Stomach (tissue), 19 donors: ENCODE data around the gene MRPL40. TPM values are rescaled to one million over a fixed set of nuclear protein-coding genes. Genes with fewer than 3 reads are reported as not detected.

ENCODE experiments used
- DNase-seq, 2 donors: peaks; one replicate each; pipeline versions ENCODE4 v3.0.0 to v3.0.0-alpha.2; 2013 to 2019
- H3K27ac ChIP-seq, 5 donors: fragments of 200-600 bp in 4 of 5; sonication (generic) in 4 of 5; one replicate each; pipeline ENCODE4 v1.5.1; 2013 to 2019; ENCODE audit warnings: mild to moderate bottlenecking in 1 of 5, moderate library complexity in 1 of 5
- H3K27me3 ChIP-seq, 3 donors: fragments of 200-600 bp; sonication (generic); one replicate each; pipeline ENCODE4 v1.5.1; 2017 to 2019; ENCODE audit warnings: mixed run types in 1 of 3
- H3K36me3 ChIP-seq, 4 donors: fragments of 200-600 bp; sonication (generic); 1 replicate in 3 of 4; 2 replicates in 1 of 4; pipeline ENCODE4 v1.5.1; 2016 to 2019
- H3K4me1 ChIP-seq, 4 donors: fragments of 200-600 bp; sonication (generic); one replicate each; pipeline ENCODE4 v1.5.1; 2016 to 2019
- H3K4me3 ChIP-seq, 4 donors: fragments of 200-600 bp; sonication (generic) in 3 of 4; one replicate each; pipeline ENCODE4 v1.5.1; 2016 to 2019; ENCODE audit warnings: mild to moderate bottlenecking in 1 of 4
- H3K9me3 ChIP-seq, 4 donors: fragments of 200-600 bp; sonication (generic); one replicate each; pipeline ENCODE4 v1.5.1; 2016 to 2019
- EP300 ChIP-seq: sonication (generic); formaldehyde crosslinking; IDR thresholded peaks from one replicate; pipeline ENCODE4 v1.6.1; 2017; ENCODE audit warnings: antibody characterized with exemption
- POLR2A ChIP-seq, 4 donors: fragments of 450-650 bp; IDR thresholded peaks; one replicate each; pipeline ENCODE4 v1.6.1; 2016; ENCODE audit warnings: antibody characterized with exemption in 4 of 4, control low read depth in 2 of 4, mild to moderate bottlenecking in 1 of 4, moderate library complexity in 1 of 4
- POLR2AphosphoS5 ChIP-seq, 3 donors: sonication (generic); formaldehyde crosslinking; IDR thresholded peaks; one replicate each; pipeline ENCODE4 v1.6.1; 2016; ENCODE audit warnings: antibody characterized with exemption in 3 of 3
- WGBS, 5 donors: extraction: QIAGEN DNeasy Blood & Tissue Kit in 3 of 5; methylation state at CpG; one replicate each; pipeline versions ENCODE4 v1.1.5 to v1.1.7; 2013 to 2018; 5-methylcytosine and 5-hydroxymethylcytosine counted together
- intact Hi-C: fragments of 100-400 bp; cut with DNase I; formaldehyde crosslinking; loops from one replicate; pipeline ENCODE4 v1.15.1; 2023; ENCODE audit warnings: low total_unique reads
- long read RNA-seq, 10 donors: transcript quantifications; one replicate each; lab custom pipeline, GENCODE V29; 2026
- polyA plus RNA-seq, 3 donors: library from polyadenylated mRNA; stranded (reverse); fragments of 200-250 nt; gene quantifications; one replicate each; pipeline ENCODE4 v1.2.3, GENCODE V29; 2013
- total RNA-seq, 5 donors: library from RNA; depleted of rRNA; stranded (reverse); fragments of >200 nt; gene quantifications; one replicate each; pipeline versions ENCODE4 v1.1.0 to v1.2.3, GENCODE V29; 2014 to 2016
- TF ChIP-seq, protein P1 (sequence below), 7 experiments: fragments of 450-650 bp in 4 of 7; fragments of 200-600 bp in 3 of 7; sonication (generic) in 3 of 7; IDR thresholded peaks; one replicate each; pipeline ENCODE4 v1.5.1; 2016 to 2019; ENCODE audit warnings: antibody characterized with exemption in 7 of 7, control low read depth in 2 of 7, mild to moderate bottlenecking in 1 of 7
- donor health status: healthy with polysubstance abuse.
- donor health status: Bipolar disorder and iron deficiency.
- donor health status: healthy.

MRPL40 gene
- total RNA-seq = 10 to 100 TPM in 3 of 5 donors, 1 to 10 TPM in 2; 2.3 to 25.0 (median 11.2) TPM
- 10 to 100 TPM; 43.6 to 61.1 (median 57.3) TPM for polyA plus RNA-seq
- long read RNA-seq, donor 1, transcript MRPL40-201 (4 exons, 1,387 nt) = major isoform, 6 of 7 reads
- long read RNA-seq, donor 1, partial matches to known transcripts = 0 of 7 reads
- long read RNA-seq, donor 1, other reads (novel, unspliced or antisense) = 0 of 7 reads
- long read RNA-seq, donor 2, transcript MRPL40-201 (4 exons, 1,387 nt) = major isoform, 19 of 19 reads
- long read RNA-seq, donor 2, partial matches to known transcripts = 0 of 19 reads
- long read RNA-seq, donor 2, other reads (novel, unspliced or antisense) = 0 of 19 reads
- long read RNA-seq, donor 3, transcript MRPL40-201 (4 exons, 1,387 nt) = major isoform, 18 of 19 reads
- long read RNA-seq, donor 3, partial matches to known transcripts = 0 of 19 reads
- long read RNA-seq, donor 3, other reads (novel, unspliced or antisense) = 0 of 19 reads
- long read RNA-seq, donor 4, partial matches to known transcripts = 0 of 3 reads
- long read RNA-seq, donor 4, other reads (novel, unspliced or antisense) = 0 of 3 reads
- long read RNA-seq, donor 5, transcript MRPL40-201 (4 exons, 1,387 nt) = major isoform, 22 of 24 reads
- long read RNA-seq, donor 5, partial matches to known transcripts = 0 of 24 reads
- long read RNA-seq, donor 5, other reads (novel, unspliced or antisense) = 0 of 24 reads
- long read RNA-seq, donor 6, transcript MRPL40-201 (4 exons, 1,387 nt) = major isoform, 42 of 44 reads
- long read RNA-seq, donor 6, partial matches to known transcripts = 0 of 44 reads
- long read RNA-seq, donor 6, other reads (novel, unspliced or antisense) = 0 of 44 reads
- long read RNA-seq, donor 7, transcript MRPL40-201 (4 exons, 1,387 nt) = major isoform, 14 of 15 reads
- long read RNA-seq, donor 7, partial matches to known transcripts = 0 of 15 reads
- long read RNA-seq, donor 7, other reads (novel, unspliced or antisense) = 0 of 15 reads
- long read RNA-seq, donor 8, transcript MRPL40-201 (4 exons, 1,387 nt) = major isoform, 28 of 30 reads
- long read RNA-seq, donor 8, partial matches to known transcripts = 0 of 30 reads
- long read RNA-seq, donor 8, other reads (novel, unspliced or antisense) = 0 of 30 reads
- long read RNA-seq, donor 9, transcript MRPL40-201 (4 exons, 1,387 nt) = major isoform, 15 of 16 reads
- long read RNA-seq, donor 9, partial matches to known transcripts = 0 of 16 reads
- long read RNA-seq, donor 9, other reads (novel, unspliced or antisense) = 0 of 16 reads
- long read RNA-seq, donor 10, transcript MRPL40-201 (4 exons, 1,387 nt) = major isoform, 7 of 8 reads
- long read RNA-seq, donor 10, partial matches to known transcripts = 0 of 8 reads
- long read RNA-seq, donor 10, other reads (novel, unspliced or antisense) = 0 of 8 reads

- H3K36me3 ChIP-seq = peaks cover 17 to 32% (median 30%) of the 10 kb centered on the region in 4 donors
Observed at GRCh38 chr22:19432133-19432851, at the start of gene MRPL40. Gene MRPL40, plus strand, starts transcription at chr22:19432545. Its CDS starts 10 bp downstream, at chr22:19432555.

DNA sequence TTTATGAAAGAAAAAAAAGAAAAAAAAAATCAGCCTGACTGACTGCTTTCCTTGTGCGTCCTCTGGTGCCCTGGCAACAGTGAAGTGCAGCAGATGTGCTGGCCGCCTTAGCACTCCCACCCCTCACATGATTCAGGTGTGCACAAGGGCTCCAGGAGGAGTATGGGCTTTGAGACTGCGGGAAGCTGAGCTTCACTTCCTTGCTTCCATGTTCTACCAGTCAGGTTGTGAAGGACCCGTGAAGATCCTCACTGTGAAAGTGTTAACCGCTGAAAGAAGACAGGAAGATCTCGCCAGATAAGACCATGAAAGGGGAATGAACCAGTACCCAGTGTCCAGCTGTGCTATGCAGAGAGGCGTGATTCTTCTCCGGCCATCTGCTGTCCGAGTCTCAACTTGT is 49.1 kb upstream of the MRPL40 start:
- peak in 1 of 2 donors; percentile 23 for DNase-seq
- Histone ChIP-seq H3K27me3 (no peaks in the 10 kb centered on the region), H3K4me1 (no peaks in the 10 kb centered on the region), H3K36me3 (peaks cover 54 to 97% (median 91%) of the 10 kb centered on the region in 4 donors), H3K4me3 (no peak overlapping the region), H3K27ac (no peak overlapping the region), H3K9me3 (no peaks in the 10 kb centered on the region)
- 79 to 82% (median 80%) methylated on average over 9 of the region's 9 CpGs for WGBS, 5 donors
- intact Hi-C loops = no loop called here
- TF ChIP-seq POLR2A (IDR thresholded peaks at IDR 0.05) (no peak), EP300 (no peak), POLR2AphosphoS5 (IDR thresholded peaks at IDR 0.05) (no peak)
- TF ChIP-seq, protein P1, sequence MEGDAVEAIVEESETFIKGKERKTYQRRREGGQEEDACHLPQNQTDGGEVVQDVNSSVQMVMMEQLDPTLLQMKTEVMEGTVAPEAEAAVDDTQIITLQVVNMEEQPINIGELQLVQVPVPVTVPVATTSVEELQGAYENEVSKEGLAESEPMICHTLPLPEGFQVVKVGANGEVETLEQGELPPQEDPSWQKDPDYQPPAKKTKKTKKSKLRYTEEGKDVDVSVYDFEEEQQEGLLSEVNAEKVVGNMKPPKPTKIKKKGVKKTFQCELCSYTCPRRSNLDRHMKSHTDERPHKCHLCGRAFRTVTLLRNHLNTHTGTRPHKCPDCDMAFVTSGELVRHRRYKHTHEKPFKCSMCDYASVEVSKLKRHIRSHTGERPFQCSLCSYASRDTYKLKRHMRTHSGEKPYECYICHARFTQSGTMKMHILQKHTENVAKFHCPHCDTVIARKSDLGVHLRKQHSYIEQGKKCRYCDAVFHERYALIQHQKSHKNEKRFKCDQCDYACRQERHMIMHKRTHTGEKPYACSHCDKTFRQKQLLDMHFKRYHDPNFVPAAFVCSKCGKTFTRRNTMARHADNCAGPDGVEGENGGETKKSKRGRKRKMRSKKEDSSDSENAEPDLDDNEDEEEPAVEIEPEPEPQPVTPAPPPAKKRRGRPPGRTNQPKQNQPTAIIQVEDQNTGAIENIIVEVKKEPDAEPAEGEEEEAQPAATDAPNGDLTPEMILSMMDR (IDR thresholded peaks at IDR 0.05) = no peak

More at GRCh38 chr22:19432133-19432851, at the start of gene MRPL40:
- intact Hi-C loops = loop anchor here (5.0 kb wide), 1 partner anchor 45 kb away; the partner anchor contains the start of genes CDC45 and UFD1
- WGBS, 5 donors = 0 to 2% (median 0%) methylated on average over 15 to 74 of the region's 74 CpGs
- Histone ChIP-seq H3K27me3 (no peaks in the 10 kb centered on the region), H3K27ac (peak within 1 kb of the TSS; percentile 93 to 99 (median 96)), H3K9me3 (no peaks in the 10 kb centered on the region), H3K4me3 (peak within 1 kb of the TSS; percentile 86 to 98 (median 94)), H3K4me1 (peaks cover 23 to 58% (median 37%) of the 10 kb centered on the region in 4 donors)
- TF ChIP-seq POLR2A (IDR thresholded peaks at IDR 0.05) (peak in 1 of 4 donors; percentile 6), POLR2AphosphoS5 (IDR thresholded peaks at IDR 0.05) (peak; percentile 88 to 96 (median 88)), EP300 (no peak)
- TF ChIP-seq, protein P1 (IDR thresholded peaks at IDR 0.05) = peak in 1 of 7 experiments; percentile 17
- DNase-seq = peak; percentile 94 to 98

DNA sequence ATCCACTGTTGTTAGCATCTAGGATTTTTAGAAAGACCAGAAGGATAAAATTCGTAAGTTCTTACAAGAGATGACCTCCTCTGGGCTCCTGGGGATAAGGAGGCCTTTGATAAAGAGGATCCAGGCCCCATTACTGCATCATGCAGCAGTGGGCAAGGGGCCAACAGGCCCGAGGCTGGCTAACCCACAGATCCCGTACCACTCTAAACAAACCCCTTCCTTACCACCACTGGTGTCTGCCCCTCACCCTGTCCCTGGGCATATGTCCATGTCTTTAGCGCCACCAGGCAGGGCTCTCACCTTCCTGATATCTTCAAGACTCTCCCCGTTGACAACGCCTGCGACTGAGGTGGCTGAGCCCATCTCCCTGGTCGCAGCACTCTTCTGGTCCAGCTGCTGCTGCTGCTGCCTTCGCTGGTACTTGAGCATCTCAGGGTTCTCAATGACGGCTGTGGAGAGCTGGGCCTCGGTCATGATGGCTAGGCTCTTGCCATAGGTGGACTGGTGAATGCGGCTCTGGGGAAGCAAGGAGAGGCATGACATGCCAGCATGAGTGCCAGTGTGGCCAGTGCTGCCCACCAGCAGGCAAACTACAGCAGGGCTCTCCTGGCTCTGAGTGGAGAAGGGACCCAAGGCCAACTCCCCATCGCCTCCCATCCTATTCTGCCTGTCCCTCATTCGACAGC is 47.0 kb upstream of the MRPL40 start:
- intact Hi-C loops = no loop called here
- no peaks in the 10 kb centered on the region for H3K4me1 ChIP-seq
- no peak overlapping the region for H3K4me3 ChIP-seq
- no peak overlapping the region for H3K27ac ChIP-seq
- H3K9me3 ChIP-seq = no peaks in the 10 kb centered on the region
- no peaks in the 10 kb centered on the region for H3K27me3 ChIP-seq
- no peak for DNase-seq
- 93 to 95% (median 94%) methylated on average over 14 of the region's 14 CpGs for WGBS, 5 donors
- H3K36me3 ChIP-seq = peaks cover 64 to 100% (median 100%) of the 10 kb centered on the region in 4 donors
- TF ChIP-seq, protein P1 (IDR thresholded peaks at IDR 0.05) = no peak
- TF ChIP-seq POLR2AphosphoS5 (IDR thresholded peaks at IDR 0.05) (no peak), EP300 (no peak), POLR2A (IDR thresholded peaks at IDR 0.05) (no peak)
